ENCODE measurements around the gene SERPINA5.
"Not testable (repeated sequence)": the region's sequence is repeated elsewhere in the genome, so short reads cannot be mapped to it uniquely, and the experiment has no call there.

- not testable (repeated sequence) for TF ChIP-seq CTCF (IDR thresholded peaks at IDR 0.05); USF1 (IDR thresholded peaks at IDR 0.05; ENCODE audit: borderline replicate concordance, low read depth); YY1 (IDR thresholded peaks at IDR 0.05; ENCODE audit: low read depth); SIN3A (IDR thresholded peaks at IDR 0.05; ENCODE audit: borderline replicate concordance, low read depth, low read length); TAF1 (IDR thresholded peaks at IDR 0.05; ENCODE audit: borderline replicate concordance, low read depth, low read length); RCOR1 (IDR thresholded peaks at IDR 0.05; ENCODE audit: low read length); REST (IDR thresholded peaks at IDR 0.05; ENCODE audit: low read depth, low read length); POLR2AphosphoS5 (IDR thresholded peaks at IDR 0.05; ENCODE audit: low read depth, low read length); JUND (IDR thresholded peaks at IDR 0.05); USF2 (IDR thresholded peaks at IDR 0.05; ENCODE audit: borderline replicate concordance, low read depth, low read length); SMC3 (IDR thresholded peaks at IDR 0.05; ENCODE audit: low read depth, low read length); RAD21 (IDR thresholded peaks at IDR 0.05; ENCODE audit: low read length); NRF1 (IDR thresholded peaks at IDR 0.05; ENCODE audit: low read depth, low read length)
Observed at GRCh38 chr14:94577472-94577871, 3.8 kb upstream of the SERPINA5 start.

Measured in SK-N-SH (cell line).